ENCODE results near the gene DHH.
A peak's percentile ranks its signal among the peaks of the same experiment; 100 is the strongest.
"Not testable (repeated sequence)": the region's sequence is repeated elsewhere in the genome, so short reads cannot be mapped to it uniquely, and the experiment has no call there.

The DHH gene

DNA sequence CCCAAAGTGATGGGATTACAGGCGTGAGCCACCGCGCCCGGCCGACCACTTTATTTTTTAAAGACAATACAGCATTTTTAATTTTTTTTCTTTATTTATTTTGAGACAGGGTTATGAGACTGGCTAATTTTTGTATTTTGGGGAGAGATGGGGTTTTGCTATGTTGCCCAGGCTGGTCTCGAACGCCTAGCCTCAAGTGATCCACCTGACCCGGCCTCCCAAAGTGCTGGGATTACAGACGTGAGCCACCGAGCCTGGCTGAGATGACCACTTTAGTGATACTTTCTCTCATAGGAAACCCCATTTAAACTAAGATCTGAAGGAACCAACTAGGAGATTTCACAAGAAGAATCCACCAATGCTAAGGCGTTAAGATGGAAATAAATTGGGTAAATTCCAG, 23.6 kb downstream of the DHH start:
- H3K36me3 Mint-ChIP-seq (ENCODE audit: low read depth), result peaks cover 7% of the 10 kb centered on the region
- no peaks in the 10 kb centered on the region for H3K9me3 Mint-ChIP-seq
- peaks cover 16% of the 10 kb centered on the region for H3K4me1 Mint-ChIP-seq (ENCODE audit: low read depth)
- no peaks in the 10 kb centered on the region for H3K27me3 Mint-ChIP-seq
- H3K4me3 Mint-ChIP-seq, result no peak overlapping the region
- intact Hi-C loops (cut with micrococcal nuclease), result no loop called here
- peak overlapping the region; percentile 3 for H3K27ac Mint-ChIP-seq

DNA sequence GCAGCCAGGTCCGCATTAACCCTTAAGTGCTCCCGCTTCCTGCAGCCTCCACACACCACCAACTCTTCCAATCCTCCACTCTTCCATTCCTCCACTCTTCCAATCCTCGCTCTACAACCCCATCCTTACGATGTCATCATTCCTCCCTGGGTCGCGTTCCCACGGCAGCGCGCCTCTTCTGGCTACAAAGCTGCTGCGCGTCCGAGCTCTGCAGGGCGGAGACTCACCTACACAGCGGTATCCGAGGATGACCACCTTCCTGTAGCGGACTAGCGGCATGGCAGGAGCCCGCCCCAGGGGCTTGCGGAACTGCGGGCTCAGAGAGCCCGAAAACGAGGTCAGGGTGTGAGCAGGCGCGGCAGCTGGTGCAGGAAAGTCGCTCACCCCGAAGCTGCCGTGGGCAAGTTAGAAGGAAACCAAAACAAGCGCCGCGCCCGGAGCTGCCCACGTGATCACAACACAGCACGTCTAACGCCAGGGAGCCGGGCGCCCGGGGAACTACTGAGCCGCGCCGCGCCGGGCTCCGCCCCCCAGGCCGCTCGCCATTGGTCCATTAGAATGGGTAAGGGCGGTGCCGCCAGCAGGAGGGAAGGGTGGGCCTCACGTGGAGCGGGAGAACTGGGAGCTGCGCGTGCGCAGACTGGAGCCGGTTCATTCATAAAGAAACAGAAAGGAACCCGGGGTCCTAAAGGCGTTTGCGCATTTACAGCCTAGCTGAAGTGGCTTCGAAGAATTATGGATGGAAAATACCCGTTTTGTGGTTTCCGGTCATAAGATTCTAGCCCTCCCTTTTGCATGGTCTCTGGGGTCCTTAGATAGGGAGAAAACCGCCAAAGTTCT, 24.9 kb downstream of the DHH start, which contains the start of gene RHEBL1:
Gene RHEBL1, minus strand, starts transcription at position 473 of the 840 bp plus-strand sequence. Its CDS starts 194 bp downstream, at position 279.
- intact Hi-C loops (cut with micrococcal nuclease), result loop anchor here (1.0 kb wide), 1 partner anchor 62 kb away; the partner anchor contains the start of gene TUBA1B
- Mint-ChIP-seq H3K27me3 (no peaks in the 10 kb centered on the region), H3K9me3 (no peaks in the 10 kb centered on the region), H3K4me1 (ENCODE audit: low read depth) (peaks cover 16% of the 10 kb centered on the region), H3K27ac (peak within 1 kb of the TSS; percentile 87), H3K4me3 (peak within 1 kb of the TSS; percentile 85), H3K36me3 (ENCODE audit: low read depth) (peaks cover 7% of the 10 kb centered on the region)

DNA sequence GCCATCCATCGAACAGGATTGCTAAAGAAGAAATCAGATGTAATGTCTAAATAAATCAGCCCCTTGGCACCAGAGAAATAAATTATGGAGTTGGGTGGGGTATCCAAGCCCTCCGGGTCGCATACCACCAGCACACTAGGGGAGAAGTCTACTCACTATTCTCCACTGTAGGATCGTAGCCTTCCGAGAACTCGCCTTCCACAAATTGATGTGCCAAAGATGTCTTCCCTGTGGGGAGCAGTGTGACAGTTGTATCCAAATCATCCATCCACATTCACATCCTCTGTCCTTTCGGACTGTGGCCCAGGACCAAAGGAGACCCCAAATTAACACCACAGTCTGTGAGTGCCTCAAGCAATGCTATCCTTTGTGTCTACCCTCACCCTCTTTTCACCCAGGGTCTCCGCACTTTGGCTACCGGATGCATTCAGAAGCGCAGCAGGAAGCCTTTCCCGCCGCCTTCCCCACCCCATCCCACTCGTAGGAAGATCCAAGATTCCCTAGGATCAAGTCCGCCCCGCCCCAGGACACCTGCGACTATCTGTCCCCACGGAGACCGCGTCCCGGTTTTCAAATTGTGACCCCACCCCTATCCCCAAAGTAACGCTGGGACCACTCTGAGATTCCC, 25.6 kb downstream of the DHH start:
- Mint-ChIP-seq H3K36me3 (ENCODE audit: low read depth) (peaks cover 7% of the 10 kb centered on the region), H3K4me1 (ENCODE audit: low read depth) (peaks cover 23% of the 10 kb centered on the region)
- intact Hi-C loops (cut with micrococcal nuclease), result loop anchor here (1.0 kb wide), 1 partner anchor 62 kb away; the partner anchor contains the start of gene TUBA1B

DNA sequence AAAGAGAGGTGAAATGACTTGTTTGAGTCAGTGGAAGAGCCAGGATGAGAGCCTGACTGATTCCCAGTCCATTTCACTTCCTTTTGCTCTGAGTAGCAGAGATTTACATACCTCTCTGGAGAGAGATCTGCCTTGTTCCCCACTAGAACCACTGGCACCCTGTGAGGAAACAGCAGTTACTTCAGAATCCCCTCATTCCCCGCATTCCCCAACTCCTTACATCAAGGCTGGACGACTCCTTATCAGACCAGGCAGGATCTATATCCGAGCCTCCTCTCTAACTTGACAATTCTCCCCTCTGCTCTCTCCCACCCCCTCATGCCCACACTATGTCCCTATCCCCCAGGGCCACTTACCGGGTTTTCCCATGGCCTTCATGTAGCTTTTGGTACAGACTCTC, 28.5 kb downstream of the DHH start:
- H3K27me3 Mint-ChIP-seq, result no peaks in the 10 kb centered on the region
- H3K4me1 Mint-ChIP-seq (ENCODE audit: low read depth), result peaks cover 33% of the 10 kb centered on the region
- H3K4me3 Mint-ChIP-seq, result no peak overlapping the region
- intact Hi-C loops (cut with micrococcal nuclease), result no loop called here
- peaks cover 7% of the 10 kb centered on the region for H3K36me3 Mint-ChIP-seq (ENCODE audit: low read depth)
- H3K9me3 Mint-ChIP-seq, result no peaks in the 10 kb centered on the region
- H3K27ac Mint-ChIP-seq, result no peak overlapping the region

More for the DNA sequence above, 25.6 kb downstream of the DHH start:
- peak overlapping the region; percentile 85 for H3K4me3 Mint-ChIP-seq
- H3K9me3 Mint-ChIP-seq, result no peaks in the 10 kb centered on the region
- no peaks in the 10 kb centered on the region for H3K27me3 Mint-ChIP-seq
- H3K27ac Mint-ChIP-seq, result peak overlapping the region; percentile 87

DNA sequence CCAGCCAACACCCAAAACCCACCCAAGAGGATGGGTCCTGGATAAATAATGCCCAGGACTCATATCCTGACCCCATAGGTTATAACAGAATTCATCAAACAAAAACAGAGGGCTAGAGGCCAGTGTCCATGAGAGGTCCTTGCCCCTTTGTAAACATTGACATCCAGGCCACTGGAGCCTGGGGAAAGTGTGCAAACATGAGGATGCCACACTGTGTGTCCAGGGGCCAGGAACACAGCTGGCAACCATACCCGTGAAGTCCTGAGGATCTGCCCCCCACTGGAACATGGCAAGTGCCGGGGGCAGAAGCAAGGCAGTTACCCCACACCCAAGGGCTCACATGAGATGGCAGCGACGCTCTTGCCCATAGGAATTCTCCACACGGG, 29.8 kb downstream of the DHH start:
- intact Hi-C loops (cut with micrococcal nuclease), result loop anchor here (2.0 to 5.0 kb wide), 3 partner anchors 34 to 278 kb away; partner anchors contain the start of gene TUBA1A
- H3K4me1 Mint-ChIP-seq (ENCODE audit: low read depth), result peaks cover 30% of the 10 kb centered on the region
- no peak overlapping the region for H3K27ac Mint-ChIP-seq

DNA sequence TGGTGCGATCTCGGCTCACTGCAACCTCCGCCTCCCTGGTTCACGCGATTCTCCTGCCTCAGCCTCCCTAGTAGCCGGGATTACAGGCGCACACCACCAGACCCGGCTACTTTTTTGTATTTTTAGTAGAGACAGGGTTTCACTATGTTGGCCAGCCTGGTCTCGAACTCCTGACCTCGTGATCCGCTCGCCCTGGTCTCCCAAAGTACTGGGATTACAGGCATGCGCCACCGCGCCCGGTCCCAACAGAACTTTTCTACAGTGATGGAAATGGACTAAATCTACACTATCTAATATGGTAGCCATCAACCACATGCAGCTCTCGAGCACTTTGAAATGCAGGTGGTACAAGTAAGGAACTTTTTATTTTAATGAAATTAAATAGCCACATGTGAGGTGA, 32.7 kb downstream of the DHH start:
- H3K4me3 Mint-ChIP-seq, H3K27ac Mint-ChIP-seq, H3K27me3 Mint-ChIP-seq, H3K9me3 Mint-ChIP-seq: not testable (repeated sequence)
- intact Hi-C loops (cut with micrococcal nuclease), result loop anchor here (2.0 to 5.0 kb wide), 3 partner anchors 125 to 280 kb away; partner anchors contain the start of gene TUBA1A
- Mint-ChIP-seq H3K4me1 (ENCODE audit: low read depth) (peaks cover 42% of the 10 kb centered on the region), H3K36me3 (ENCODE audit: low read depth) (peaks cover 27% of the 10 kb centered on the region)

More for the DNA sequence above, 29.8 kb downstream of the DHH start:
- Mint-ChIP-seq H3K36me3 (ENCODE audit: low read depth) (peaks cover 13% of the 10 kb centered on the region), H3K9me3 (no peaks in the 10 kb centered on the region), H3K4me3 (no peak overlapping the region), H3K27me3 (no peaks in the 10 kb centered on the region)

DNA sequence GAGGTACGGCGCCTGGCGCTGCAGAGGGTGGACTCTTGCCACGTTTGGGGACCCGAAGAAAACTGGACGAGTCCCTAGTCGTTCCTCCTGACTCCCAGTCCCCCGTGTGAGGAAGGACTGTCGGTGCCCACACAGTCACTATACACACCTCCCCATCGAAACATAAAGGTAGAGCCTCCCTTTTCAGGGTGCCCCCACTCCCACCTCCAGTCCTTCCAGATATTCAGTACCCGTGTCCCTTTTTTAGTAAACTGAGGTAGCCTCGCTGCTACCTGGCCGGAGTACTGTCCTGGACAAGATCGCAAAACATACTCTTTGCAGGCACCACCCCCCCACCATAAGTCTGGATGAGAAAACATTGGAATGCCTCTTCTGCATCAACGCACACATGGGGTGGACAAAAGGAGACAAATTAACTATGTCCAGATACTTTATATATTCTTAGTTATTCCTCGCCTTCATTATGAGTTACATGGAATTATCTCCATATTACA, 33.4 kb downstream of the DHH start:
- H3K4me3 Mint-ChIP-seq, result peak overlapping the region; percentile 95
- intact Hi-C loops (cut with micrococcal nuclease), result loop anchor here (2.0 to 5.0 kb wide), 3 partner anchors 126 to 281 kb away; partner anchors contain the start of gene TUBA1A
- peaks cover 30% of the 10 kb centered on the region for H3K36me3 Mint-ChIP-seq (ENCODE audit: low read depth)
- H3K4me1 Mint-ChIP-seq (ENCODE audit: low read depth), result peaks cover 49% of the 10 kb centered on the region
- H3K27me3 Mint-ChIP-seq, result no peaks in the 10 kb centered on the region
- H3K27ac Mint-ChIP-seq, result peak overlapping the region; percentile 98
- H3K9me3 Mint-ChIP-seq, result no peaks in the 10 kb centered on the region

DNA sequence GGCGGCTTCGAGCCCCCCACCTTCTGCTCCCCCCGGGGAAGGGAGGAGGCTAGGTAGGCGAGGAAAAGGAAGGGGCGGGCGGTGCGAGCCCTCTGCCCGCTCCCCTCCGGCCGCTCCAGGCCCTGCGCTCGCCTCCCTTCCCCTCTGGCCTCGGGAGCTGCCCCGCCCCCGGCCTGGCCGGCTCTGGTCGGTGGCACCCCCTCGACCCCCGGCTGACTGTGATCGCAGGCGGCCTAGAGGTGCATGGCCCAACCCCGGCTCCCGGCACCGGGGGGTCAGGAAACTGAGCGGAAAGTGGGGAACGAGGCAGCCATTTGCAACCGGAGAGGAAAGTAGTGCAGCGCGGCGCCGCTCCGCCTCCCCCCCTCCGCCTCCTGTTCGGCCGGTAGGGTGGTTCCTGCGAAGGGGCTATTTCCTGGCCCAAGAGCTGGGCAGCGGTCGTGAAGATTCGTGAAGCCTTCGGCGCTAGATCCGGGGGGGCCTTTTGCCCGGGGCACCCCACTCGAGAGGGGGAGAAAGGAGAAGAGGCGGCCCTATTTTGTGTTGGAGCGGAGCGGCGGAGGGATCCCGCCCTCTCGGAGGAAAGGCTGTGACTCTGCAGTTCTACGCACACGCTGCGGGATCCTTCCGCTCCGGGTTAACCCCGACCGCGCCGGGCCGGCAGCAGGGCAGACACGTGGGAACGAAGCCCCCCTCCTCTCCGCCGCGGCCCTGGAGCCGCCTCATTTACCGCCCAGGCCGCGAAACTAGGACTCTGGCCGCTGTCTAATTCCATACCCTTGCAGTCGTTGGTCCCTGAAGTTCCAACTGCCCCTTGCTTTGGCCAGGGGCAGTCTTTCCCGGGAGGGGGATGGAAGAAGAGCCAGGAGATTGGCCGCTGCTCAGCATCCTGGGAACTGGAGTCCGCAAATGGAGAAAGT, 34.1 kb downstream of the DHH start, which contains the start of gene KMT2D:
Gene KMT2D, minus strand, starts transcription at position 558 of the 920 bp plus-strand sequence. CDS start 5,470 bp downstream, outside the sequence.
- Mint-ChIP-seq H3K27me3 (no peaks in the 10 kb centered on the region), H3K4me1 (ENCODE audit: low read depth) (peaks cover 56% of the 10 kb centered on the region), H3K9me3 (no peaks in the 10 kb centered on the region), H3K36me3 (ENCODE audit: low read depth) (peaks cover 37% of the 10 kb centered on the region), H3K27ac (peak within 1 kb of the TSS; percentile 98), H3K4me3 (peak within 1 kb of the TSS; percentile 95)
- intact Hi-C loops (cut with micrococcal nuclease), result loop anchor here (2.0 to 5.0 kb wide), 3 partner anchors 127 to 282 kb away; partner anchors contain the start of gene TUBA1A

DNA sequence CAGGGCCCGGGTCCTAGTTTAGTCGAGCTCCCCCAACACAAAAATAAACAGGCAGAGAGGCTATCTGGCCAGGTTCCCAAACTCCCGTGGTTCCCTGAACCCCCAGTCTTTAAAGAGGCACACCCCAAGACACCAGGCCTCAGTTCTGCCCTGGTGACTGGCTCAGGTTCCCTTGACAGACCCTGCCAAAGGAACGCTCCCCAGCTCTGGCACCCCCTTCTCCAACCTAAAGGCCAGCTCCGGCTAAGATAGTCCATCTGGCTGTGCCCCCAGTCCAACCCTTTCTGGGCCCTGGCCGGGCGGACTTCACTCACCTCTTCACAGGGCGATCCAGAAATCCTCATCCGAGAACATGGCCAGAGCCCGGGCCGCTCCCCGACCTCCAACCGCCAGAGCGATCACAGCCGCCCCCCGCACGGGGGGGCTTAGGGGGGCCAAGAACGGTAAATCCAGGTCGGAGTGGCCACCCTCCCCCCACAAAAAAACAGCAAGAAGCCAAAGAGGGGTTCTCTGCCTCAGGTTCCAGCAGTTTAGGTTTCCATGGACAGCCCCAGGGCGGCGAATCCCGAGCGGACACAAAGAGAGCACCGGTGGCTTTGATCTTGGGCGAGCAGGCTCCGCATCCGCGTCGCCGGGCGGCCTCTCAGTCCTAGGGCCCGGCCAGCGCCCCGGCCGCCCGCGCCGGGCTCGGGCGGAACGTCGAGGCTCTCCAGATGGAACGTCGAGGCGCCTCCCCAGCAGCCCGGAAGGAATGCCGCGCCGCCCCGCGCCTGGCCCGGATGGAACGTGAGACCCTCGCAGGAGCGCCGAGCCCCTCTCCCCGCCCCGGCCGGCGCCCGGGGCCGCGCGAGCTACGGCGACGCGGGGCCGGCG, 35.1 kb downstream of the DHH start:
- H3K27me3 Mint-ChIP-seq, result no peaks in the 10 kb centered on the region
- H3K27ac Mint-ChIP-seq, result peak overlapping the region; percentile 98
- intact Hi-C loops (cut with micrococcal nuclease), result loop anchor here (2.0 to 5.0 kb wide), 3 partner anchors 128 to 283 kb away; partner anchors contain the start of gene TUBA1A
- H3K4me3 Mint-ChIP-seq, result peak overlapping the region; percentile 95
- H3K36me3 Mint-ChIP-seq (ENCODE audit: low read depth), result peaks cover 47% of the 10 kb centered on the region
- no peaks in the 10 kb centered on the region for H3K9me3 Mint-ChIP-seq
- H3K4me1 Mint-ChIP-seq (ENCODE audit: low read depth), result peaks cover 64% of the 10 kb centered on the region

DNA sequence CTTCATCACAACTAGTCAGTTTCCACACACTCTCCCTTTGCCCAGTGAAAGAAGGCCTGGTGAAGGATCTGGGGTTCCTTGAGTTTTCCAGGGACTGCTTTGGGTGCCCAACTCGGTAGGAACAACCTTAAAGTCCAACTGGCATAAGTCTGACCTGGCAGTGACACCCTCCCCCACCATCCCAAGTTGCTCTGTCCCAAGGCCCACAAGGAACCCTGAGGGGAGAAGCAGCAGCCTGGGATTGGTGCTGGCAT, 35.6 kb downstream of the DHH start:
- Mint-ChIP-seq H3K36me3 (ENCODE audit: low read depth) (peaks cover 52% of the 10 kb centered on the region), H3K9me3 (no peaks in the 10 kb centered on the region), H3K4me3 (peak overlapping the region; percentile 95), H3K27me3 (no peaks in the 10 kb centered on the region), H3K27ac (peak overlapping the region; percentile 98), H3K4me1 (ENCODE audit: low read depth) (peaks cover 59% of the 10 kb centered on the region)
- intact Hi-C loops (cut with micrococcal nuclease), result no loop called here

DNA sequence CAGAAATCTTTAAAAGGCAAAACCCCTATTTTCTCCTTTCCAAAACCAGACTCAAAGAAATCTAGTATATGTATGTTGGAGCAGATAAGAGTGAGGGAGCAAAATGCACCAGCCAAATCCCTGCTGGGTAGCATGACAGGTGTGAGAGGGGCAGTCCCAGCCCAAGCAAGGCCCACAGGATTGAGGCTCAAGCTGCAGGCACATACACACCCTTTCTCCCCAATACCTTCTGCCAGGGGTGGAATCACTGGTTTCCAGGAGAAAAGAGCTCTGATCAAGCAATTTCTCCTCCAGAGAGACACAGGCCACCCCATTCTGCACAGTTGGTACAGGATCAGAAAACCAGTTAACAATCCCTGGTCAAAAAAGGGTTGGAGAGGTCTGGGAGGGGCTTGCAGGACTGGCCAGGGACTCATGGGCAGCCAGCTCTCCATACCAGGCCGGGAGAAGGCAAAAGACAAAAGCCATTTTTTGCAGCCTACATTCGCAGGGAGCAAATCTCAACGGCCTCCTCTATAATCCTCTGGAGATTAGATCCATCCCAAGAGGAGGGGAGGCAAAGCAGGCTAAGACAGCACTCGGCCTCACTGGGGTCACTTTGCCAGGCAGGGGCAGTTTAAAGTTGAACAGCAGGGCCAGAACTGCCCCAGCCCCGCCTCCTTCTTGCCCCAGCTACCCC, 36.1 kb downstream of the DHH start:
- Mint-ChIP-seq H3K27me3 (no peaks in the 10 kb centered on the region), H3K9me3 (no peaks in the 10 kb centered on the region), H3K36me3 (ENCODE audit: low read depth) (peaks cover 57% of the 10 kb centered on the region), H3K4me1 (ENCODE audit: low read depth) (peaks cover 55% of the 10 kb centered on the region), H3K4me3 (peak overlapping the region; percentile 95), H3K27ac (peak overlapping the region; percentile 98)
- intact Hi-C loops (cut with micrococcal nuclease), result no loop called here

DNA sequence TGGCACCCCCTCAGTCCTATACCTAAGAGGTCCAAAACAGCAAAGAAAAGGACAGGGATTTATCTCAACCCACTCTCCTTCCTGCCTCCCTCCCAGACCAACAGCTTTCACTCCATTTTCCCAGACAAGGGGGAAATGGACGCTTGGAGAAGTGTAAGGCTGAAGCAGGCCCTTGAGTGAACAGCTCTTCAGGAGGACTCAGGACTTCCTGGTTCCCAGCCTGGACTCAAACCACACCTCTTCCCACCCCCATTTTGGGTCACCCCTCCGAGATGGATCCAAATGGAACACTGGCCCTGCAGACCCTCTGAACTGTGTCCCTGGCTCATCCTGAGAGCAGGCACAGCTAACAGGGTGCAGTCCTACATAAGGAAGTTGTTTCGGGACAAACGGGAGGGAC, 36.7 kb downstream of the DHH start:
- peak overlapping the region; percentile 95 for H3K4me3 Mint-ChIP-seq
- intact Hi-C loops (cut with micrococcal nuclease), result loop anchor here (2.0 kb wide), 1 partner anchor 39 kb away; the partner anchor contains the start of gene PRKAG1

More for the DNA sequence above, 36.7 kb downstream of the DHH start:
- H3K27me3 Mint-ChIP-seq, result no peaks in the 10 kb centered on the region
- H3K4me1 Mint-ChIP-seq (ENCODE audit: low read depth), result peaks cover 55% of the 10 kb centered on the region
- H3K9me3 Mint-ChIP-seq, result no peaks in the 10 kb centered on the region
- H3K36me3 Mint-ChIP-seq (ENCODE audit: low read depth), result peaks cover 63% of the 10 kb centered on the region
- peak overlapping the region; percentile 98 for H3K27ac Mint-ChIP-seq

All from dendritic cell treated with granulocyte-macrophage colony-stimulating factor and Interleukin-4, amounts not matched to agents 40 ng/mL and 50 ng/mL, for 4 days (primary cell).